Stomach (tissue), 9 donors: ENCODE results near the gene LCP2. TPM values are rescaled to one million over a fixed set of nuclear protein-coding genes. Genes with fewer than 3 reads are reported as not detected.

Experiments used
- DNase-seq, 2 donors: peaks; one replicate each; pipeline versions ENCODE4 v3.0.0 to v3.0.0-alpha.2; 2013 to 2019
- H3K27ac ChIP-seq, 5 donors: fragments of 200-600 bp in 4 of 5; sonication (generic) in 4 of 5; one replicate each; pipeline ENCODE4 v1.5.1; 2013 to 2019; ENCODE audit warnings: mild to moderate bottlenecking in 1 of 5, moderate library complexity in 1 of 5
- H3K27me3 ChIP-seq, 3 donors: fragments of 200-600 bp; sonication (generic); one replicate each; pipeline ENCODE4 v1.5.1; 2017 to 2019; ENCODE audit warnings: mixed run types in 1 of 3
- H3K36me3 ChIP-seq, 4 donors: fragments of 200-600 bp; sonication (generic); 1 replicate in 3 of 4; 2 replicates in 1 of 4; pipeline ENCODE4 v1.5.1; 2016 to 2019
- H3K4me1 ChIP-seq, 4 donors: fragments of 200-600 bp; sonication (generic); one replicate each; pipeline ENCODE4 v1.5.1; 2016 to 2019
- H3K4me3 ChIP-seq, 4 donors: fragments of 200-600 bp; sonication (generic) in 3 of 4; one replicate each; pipeline ENCODE4 v1.5.1; 2016 to 2019; ENCODE audit warnings: mild to moderate bottlenecking in 1 of 4
- H3K9me3 ChIP-seq, 4 donors: fragments of 200-600 bp; sonication (generic); one replicate each; pipeline ENCODE4 v1.5.1; 2016 to 2019
- CTCF ChIP-seq, 7 experiments: fragments of 450-650 bp in 4 of 7; fragments of 200-600 bp in 3 of 7; sonication (generic) in 3 of 7; IDR thresholded peaks; one replicate each; pipeline ENCODE4 v1.5.1; 2016 to 2019; ENCODE audit warnings: antibody characterized with exemption in 7 of 7, control low read depth in 2 of 7, mild to moderate bottlenecking in 1 of 7
- EP300 ChIP-seq: sonication (generic); formaldehyde crosslinking; IDR thresholded peaks from one replicate; pipeline ENCODE4 v1.6.1; 2017; ENCODE audit warnings: antibody characterized with exemption
- POLR2A ChIP-seq, 4 donors: fragments of 450-650 bp; IDR thresholded peaks; one replicate each; pipeline ENCODE4 v1.6.1; 2016; ENCODE audit warnings: antibody characterized with exemption in 4 of 4, control low read depth in 2 of 4, mild to moderate bottlenecking in 1 of 4, moderate library complexity in 1 of 4
- POLR2AphosphoS5 ChIP-seq, 3 donors: sonication (generic); formaldehyde crosslinking; IDR thresholded peaks; one replicate each; pipeline ENCODE4 v1.6.1; 2016; ENCODE audit warnings: antibody characterized with exemption in 3 of 3
- WGBS, 5 donors: extraction: QIAGEN DNeasy Blood & Tissue Kit in 3 of 5; methylation state at CpG; one replicate each; pipeline versions ENCODE4 v1.1.5 to v1.1.7; 2013 to 2018; 5-methylcytosine and 5-hydroxymethylcytosine counted together
- intact Hi-C: fragments of 100-400 bp; cut with DNase I; formaldehyde crosslinking; loops from one replicate; pipeline ENCODE4 v1.15.1; 2023; ENCODE audit warnings: low total_unique reads
- polyA plus RNA-seq, 3 donors: library from polyadenylated mRNA; stranded (reverse); fragments of 200-250 nt; gene quantifications; one replicate each; pipeline ENCODE4 v1.2.3, GENCODE V29; 2013
- total RNA-seq, 5 donors: library from RNA; depleted of rRNA; stranded (reverse); fragments of >200 nt; gene quantifications; one replicate each; pipeline versions ENCODE4 v1.1.0 to v1.2.3, GENCODE V29; 2014 to 2016
- donor health status: healthy with polysubstance abuse.
- donor health status: Bipolar disorder and iron deficiency.
- donor health status: healthy.

LCP2 gene
- total and polyA plus RNA-seq, 8 donors: 0.58 to 69.4 (median 16.8) TPM

GRCh38 chr5:170267431-170268152, 30.0 kb downstream of the LCP2 start:
- H3K27ac ChIP-seq: peak overlapping the region in 4 of 5 donors; percentile 49 to 78 (median 72)
- intact Hi-C loops: loop anchor here (10.0 kb wide), 1 partner anchor 77 kb away; no protein-coding TSS in a partner anchor
- no peaks in the 10 kb centered on the region for H3K9me3 ChIP-seq
- H3K4me1 ChIP-seq: peaks cover 15 to 44% (median 20%) of the 10 kb centered on the region in 4 donors
- peaks cover 0 to 19% (median 5%) of the 10 kb centered on the region in 3 donors for H3K27me3 ChIP-seq
- peak; percentile 70 to 90 for DNase-seq
- H3K4me3 ChIP-seq: peak overlapping the region in 2 of 4 donors; percentile 15 to 16
- 24 to 35% (median 29%) methylated on average over 16 of the region's 16 CpGs for WGBS, 5 donors
- no peak for TF ChIP-seq EP300
- TF ChIP-seq CTCF (IDR thresholded peaks at IDR 0.05): peak in 5 of 7 experiments; percentile 73 to 85 (median 80)
- TF ChIP-seq POLR2A (IDR thresholded peaks at IDR 0.05): no peak
- peak in 1 of 3 donors; percentile 39 for TF ChIP-seq POLR2AphosphoS5 (IDR thresholded peaks at IDR 0.05)
- H3K36me3 ChIP-seq: peaks cover 0 to 31% (median 9%) of the 10 kb centered on the region in 4 donors

- Histone ChIP-seq H3K9me3 (no peaks in the 10 kb centered on the region), H3K27me3 (peaks cover 0 to 19% (median 5%) of the 10 kb centered on the region in 3 donors), H3K4me1 (peaks cover 15 to 43% (median 20%) of the 10 kb centered on the region in 4 donors), H3K4me3 (no peak overlapping the region), H3K36me3 (peaks cover 0 to 38% (median 15%) of the 10 kb centered on the region in 4 donors), H3K27ac (peak overlapping the region in 4 of 5 donors; percentile 49 to 78 (median 72))
- DNase-seq: no peak
- intact Hi-C loops: loop anchor here (10.0 kb wide), 1 partner anchor 78 kb away; no protein-coding TSS in a partner anchor
- 55 to 62% (median 55%) methylated on average over 17 of the region's 17 CpGs for WGBS, 5 donors
- TF ChIP-seq POLR2AphosphoS5 (IDR thresholded peaks at IDR 0.05): no peak
- no peak for TF ChIP-seq POLR2A (IDR thresholded peaks at IDR 0.05)
- TF ChIP-seq EP300: no peak
- no peak for TF ChIP-seq CTCF (IDR thresholded peaks at IDR 0.05)
These were observed 30.8 kb downstream of the LCP2 start for GRCh38 chr5:170266570-170267381.

GRCh38 chr5:170265522-170265921, 32.1 kb downstream of the LCP2 start:
- peak in 1 of 2 donors; percentile 92 for DNase-seq
- Histone ChIP-seq H3K36me3 (peaks cover 3 to 46% (median 25%) of the 10 kb centered on the region in 4 donors), H3K27me3 (peaks cover 0 to 19% (median 5%) of the 10 kb centered on the region in 3 donors), H3K4me1 (peaks cover 15 to 43% (median 20%) of the 10 kb centered on the region in 4 donors), H3K9me3 (no peaks in the 10 kb centered on the region), H3K27ac (peak overlapping the region in 4 of 5 donors; percentile 15 to 77 (median 42)), H3K4me3 (no peak overlapping the region)
- TF ChIP-seq EP300 (peak; percentile 17), POLR2A (IDR thresholded peaks at IDR 0.05) (no peak), CTCF (IDR thresholded peaks at IDR 0.05) (no peak), POLR2AphosphoS5 (IDR thresholded peaks at IDR 0.05) (peak in 1 of 3 donors; percentile 49)
- intact Hi-C loops: loop anchor here (10.0 kb wide), 1 partner anchor 79 kb away; no protein-coding TSS in a partner anchor
- WGBS, 5 donors: 25 to 43% (median 35%) methylated on average over 5 of the region's 5 CpGs

GRCh38 chr5:170263906-170264305, 33.7 kb downstream of the LCP2 start:
- Histone ChIP-seq H3K27ac (no peak overlapping the region), H3K27me3 (peaks cover 0 to 19% (median 5%) of the 10 kb centered on the region in 3 donors), H3K4me1 (peaks cover 9 to 31% (median 17%) of the 10 kb centered on the region in 4 donors), H3K9me3 (no peaks in the 10 kb centered on the region), H3K36me3 (peaks cover 5 to 54% (median 32%) of the 10 kb centered on the region in 4 donors), H3K4me3 (no peak overlapping the region)
- intact Hi-C loops: loop anchor here (10.0 kb wide), 1 partner anchor 81 kb away; no protein-coding TSS in a partner anchor
- no peak for TF ChIP-seq POLR2A (IDR thresholded peaks at IDR 0.05)
- TF ChIP-seq CTCF (IDR thresholded peaks at IDR 0.05): no peak
- TF ChIP-seq POLR2AphosphoS5 (IDR thresholded peaks at IDR 0.05): no peak
- no peak for TF ChIP-seq EP300
- DNase-seq: no peak
- 58 to 70% (median 70%) methylated on average over 4 of the region's 4 CpGs for WGBS, 5 donors
